GM18517 (cell line): ENCODE data around the gene GRID1.

Experiments used
- ATAC-seq: cut with Tn5 transposase; IDR thresholded peaks from one replicate; pipeline ENCODE4 v1.9.1; 2021; ENCODE audit warnings: mild to moderate bottlenecking, moderate library complexity; ENCODE audit not compliant: unreplicated experiment

GRID1 gene

GRCh38 chr10:85920311-85920710 lies 446.3 kb downstream of the GRID1 start:
- no peak for ATAC-seq

DNA sequence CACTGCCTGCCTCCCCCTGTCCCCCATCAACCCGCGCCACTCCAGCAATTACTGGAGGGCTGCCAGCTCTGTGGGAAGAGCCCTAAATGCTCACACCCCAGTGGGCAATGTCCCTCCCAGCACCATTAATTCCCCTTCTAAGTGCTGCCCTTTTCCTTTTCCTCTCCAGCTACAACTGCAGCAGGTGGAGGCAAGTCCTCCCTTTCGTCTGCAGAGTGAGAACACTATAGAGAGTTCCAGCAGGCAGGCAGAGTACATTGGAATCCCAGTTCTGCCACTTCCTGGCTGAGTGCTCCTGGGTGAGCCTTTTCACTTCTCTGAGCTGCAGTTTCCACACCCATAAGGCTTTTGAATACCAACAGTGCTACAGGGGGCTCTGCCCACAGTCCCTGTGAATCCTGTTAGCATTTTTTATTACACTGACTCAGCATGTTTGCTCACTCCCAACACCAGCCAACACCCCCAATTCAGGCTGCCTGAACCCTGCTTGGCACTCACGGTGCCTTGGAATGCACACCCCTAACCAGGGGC lies 447.0 kb downstream of the GRID1 start:
- no peak for ATAC-seq

GRCh38 chr10:85918371-85918770 lies 448.2 kb downstream of the GRID1 start:
- no peak for ATAC-seq

DNA sequence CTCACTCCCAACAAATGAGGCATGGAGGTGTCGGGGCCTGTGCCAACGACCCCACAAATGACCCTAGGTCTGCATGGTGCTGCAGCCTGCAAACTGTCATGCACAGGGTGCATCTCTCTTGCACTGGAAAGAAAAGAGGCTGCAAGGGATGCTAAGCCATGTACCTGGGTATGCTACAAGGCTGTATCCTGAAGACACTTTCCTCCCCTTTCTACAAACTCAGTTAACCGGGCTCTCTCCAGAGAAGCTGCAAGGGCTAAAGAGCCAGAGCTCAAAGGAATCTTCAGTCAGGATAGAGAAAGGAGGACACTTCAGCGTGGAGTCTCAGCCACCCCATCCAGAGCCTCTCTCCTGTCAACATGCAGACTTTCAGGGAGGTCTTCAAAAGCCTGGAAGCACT lies 449.0 kb downstream of the GRID1 start:
- no peak for ATAC-seq

GRCh38 chr10:85916994-85917573 lies 449.5 kb downstream of the GRID1 start:
- no peak for ATAC-seq

DNA sequence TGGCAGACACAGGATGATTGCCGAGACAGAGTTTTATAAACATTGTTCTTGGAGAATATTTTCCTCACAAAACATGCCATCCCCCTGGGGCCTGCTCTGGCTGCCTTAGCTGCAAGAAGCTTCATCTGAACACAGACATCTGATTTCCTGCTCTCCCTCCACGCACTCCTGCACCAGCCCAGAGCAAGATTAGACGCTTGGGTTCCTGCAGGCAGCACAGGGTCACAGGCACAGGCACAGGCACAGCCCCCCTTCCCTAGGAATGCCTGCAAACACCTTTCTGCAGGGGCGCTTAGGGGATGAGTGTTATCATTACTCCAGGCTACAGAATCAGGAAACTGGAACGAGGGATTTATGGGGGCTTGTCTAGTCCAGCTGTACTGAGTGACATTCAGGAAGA lies 450.3 kb downstream of the GRID1 start:
- no peak for ATAC-seq

GRCh38 chr10:85915245-85915846 lies 451.2 kb downstream of the GRID1 start:
- ATAC-seq: no peak

- ATAC-seq: no peak
These were observed 451.9 kb downstream of the GRID1 start for GRCh38 chr10:85914720-85915119.

DNA sequence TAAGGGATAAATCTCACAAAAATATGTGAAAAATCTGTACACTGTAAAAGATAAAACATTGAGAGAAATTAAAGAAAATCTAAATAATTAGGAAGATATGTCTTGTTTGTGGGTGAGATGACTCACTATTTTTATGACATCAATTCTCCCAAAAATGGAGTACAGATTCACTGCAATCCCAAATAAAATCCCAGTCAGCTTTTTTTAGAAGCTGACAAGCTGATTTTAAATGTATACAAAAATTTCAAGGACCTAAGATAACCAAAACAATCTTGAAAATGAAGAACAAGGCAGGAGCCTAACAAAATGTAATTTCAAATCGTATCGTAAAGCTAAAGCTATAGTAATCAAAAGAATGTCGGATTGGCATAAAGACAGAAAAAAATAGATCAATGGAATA lies 458.1 kb downstream of the GRID1 start:
- ATAC-seq: no peak

DNA sequence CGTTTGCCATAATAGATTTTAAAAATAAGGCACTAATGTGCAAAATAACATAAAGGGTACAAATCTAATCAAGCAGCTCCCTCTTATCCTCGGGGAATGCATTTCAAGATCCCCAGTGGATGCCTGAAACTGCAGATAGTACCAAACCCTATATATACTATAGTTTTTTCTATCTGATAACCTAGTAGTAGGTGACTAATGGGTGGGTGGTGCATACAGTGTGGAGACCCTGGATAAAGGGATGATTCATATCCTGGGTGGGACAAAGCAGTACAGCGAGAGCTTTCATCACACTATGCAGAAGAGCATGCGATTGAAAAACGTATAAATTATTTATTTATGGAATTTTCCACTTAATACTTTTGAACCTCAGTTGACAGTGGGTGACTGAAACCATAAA lies 464.5 kb downstream of the GRID1 start:
- no peak for ATAC-seq

GRCh38 chr10:85901599-85901998 lies 465.0 kb downstream of the GRID1 start:
- no peak for ATAC-seq

DNA sequence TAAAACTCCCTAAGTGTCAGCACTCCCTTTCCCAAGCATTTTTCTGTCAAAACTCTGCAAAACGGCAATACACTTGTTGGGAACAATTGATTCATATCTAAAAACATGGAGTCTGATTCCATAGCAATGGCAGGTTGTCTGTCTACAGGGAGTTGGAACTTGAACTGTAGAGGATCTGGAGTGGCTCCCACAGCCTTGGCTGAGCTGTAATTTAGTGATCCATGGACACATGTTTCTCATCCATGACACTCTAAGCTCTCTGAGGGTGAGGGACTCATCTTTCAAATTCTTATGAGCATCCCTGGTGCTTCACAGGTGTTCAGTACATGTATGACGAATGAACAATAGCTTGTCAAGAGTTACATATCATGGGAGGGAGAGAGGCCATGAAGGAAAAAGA lies 466.1 kb downstream of the GRID1 start:
- ATAC-seq: no peak

- no peak for ATAC-seq
These were observed 466.5 kb downstream of the GRID1 start for GRCh38 chr10:85900061-85900460.

DNA sequence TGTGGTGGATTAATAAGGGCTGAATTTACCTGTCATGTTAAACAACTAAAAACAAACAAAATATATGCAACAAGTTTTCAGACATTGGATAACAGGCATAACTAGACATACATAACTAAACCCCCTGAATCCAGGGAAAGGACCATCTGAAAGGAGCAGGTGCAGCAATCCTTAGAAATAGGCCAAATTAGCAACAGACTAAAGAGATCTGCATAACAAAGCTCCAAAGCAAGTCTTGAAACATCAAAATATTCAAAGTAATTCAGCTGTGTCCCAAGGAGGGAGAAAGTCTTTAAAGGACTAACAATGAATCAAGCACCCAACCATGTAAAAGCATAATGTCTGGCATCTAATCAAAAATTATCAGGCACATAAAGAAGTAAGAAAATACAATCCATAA lies 475.1 kb downstream of the GRID1 start:
- ATAC-seq: no peak

- no peak for ATAC-seq
These were observed 478.0 kb downstream of the GRID1 start for GRCh38 chr10:85888559-85888958.

DNA sequence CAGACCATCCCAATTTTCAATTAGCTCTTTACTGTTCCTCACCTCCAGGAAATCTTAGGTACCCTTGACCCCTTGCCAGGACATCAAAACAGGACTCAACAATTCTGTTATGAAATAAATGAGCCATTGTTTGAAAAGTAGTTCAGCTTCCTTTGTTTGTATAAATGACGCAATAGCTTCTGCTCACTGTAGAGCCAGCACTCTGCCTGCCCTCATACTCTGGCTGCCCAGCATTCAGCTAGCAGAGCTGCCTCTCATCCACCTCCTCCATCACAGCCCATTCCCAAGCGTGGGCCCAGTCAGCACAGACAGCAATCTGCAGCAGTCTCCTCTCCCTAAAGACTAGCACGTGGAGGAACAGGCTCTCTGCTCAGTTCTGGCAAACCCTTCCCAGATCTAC lies 478.6 kb downstream of the GRID1 start:
- no peak for ATAC-seq

DNA sequence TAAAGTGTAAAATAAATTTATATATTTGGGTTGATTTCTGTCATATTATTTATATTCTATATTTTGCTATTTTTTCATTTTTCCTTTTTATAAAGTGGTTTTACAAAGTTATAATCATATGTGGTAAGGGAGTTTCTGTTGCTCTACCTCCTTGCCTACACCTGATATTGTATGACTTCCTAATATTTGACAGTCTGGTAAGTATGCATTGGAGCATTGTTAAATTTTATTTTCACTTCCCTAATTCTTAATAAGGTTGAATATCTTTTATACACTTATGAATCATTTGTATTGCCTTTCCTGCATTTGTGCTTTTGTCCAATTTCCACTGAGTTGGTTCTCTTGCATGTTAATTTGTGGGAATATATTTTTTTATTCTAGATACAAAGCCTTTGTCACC lies 492.4 kb downstream of the GRID1 start:
- no peak for ATAC-seq

DNA sequence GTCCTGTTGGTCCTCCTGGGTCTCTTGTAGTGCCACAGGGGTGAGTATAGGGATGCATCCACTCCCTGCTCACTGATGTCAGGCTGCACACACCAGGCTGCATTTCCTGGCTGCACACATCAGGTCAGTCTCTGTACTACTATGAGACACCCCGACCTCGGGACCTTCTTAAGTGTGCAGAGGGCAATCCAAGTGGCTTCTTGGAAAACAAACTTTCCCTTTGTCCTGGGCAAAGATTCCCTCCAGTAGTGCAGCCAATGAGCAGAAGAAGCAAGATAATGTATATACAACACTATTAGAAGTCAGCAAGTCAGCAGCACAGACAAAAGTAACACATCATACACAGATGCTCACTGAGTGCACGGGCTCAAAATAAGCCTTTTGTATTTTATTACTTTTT lies 493.5 kb downstream of the GRID1 start:
- ATAC-seq: no peak

GRCh38 chr10:85868627-85869499 lies 497.7 kb downstream of the GRID1 start:
- ATAC-seq: no peak

DNA sequence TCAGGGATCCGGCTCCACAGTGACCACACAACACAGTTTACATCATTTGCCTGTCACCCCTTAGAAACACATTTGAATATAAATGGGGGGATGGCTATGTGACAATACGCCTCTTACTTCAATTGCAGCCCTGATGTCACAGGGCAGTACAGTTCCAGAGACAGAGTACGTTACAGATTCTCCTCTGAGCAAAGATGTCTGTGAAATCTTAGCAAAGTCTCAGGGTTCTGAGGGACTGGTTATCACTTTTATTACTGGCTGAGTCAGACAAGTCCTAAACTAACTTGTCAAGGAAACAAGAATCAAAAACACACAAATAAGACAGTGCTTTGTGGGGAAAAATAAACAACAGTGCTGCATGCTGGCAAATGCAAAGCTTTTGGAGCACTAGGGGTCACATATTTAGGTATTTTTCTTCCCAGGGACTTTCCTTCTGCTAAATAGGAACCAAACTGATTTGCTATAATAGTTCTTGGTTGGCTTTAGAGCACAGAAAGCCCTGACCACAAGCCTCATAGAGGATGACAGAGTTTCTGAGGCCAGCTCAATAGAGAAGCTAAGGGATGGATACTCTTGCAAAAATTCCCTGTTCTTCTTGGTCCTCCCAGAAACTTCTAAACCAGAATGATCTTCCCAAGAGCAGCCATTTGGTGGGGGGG lies 501.6 kb downstream of the GRID1 start:
- no peak for ATAC-seq

GRCh38 chr10:85864173-85864549 lies 502.4 kb downstream of the GRID1 start:
- ATAC-seq: no peak
